ENCODE data around the gene PDK2.

Gene PDK2

DNA sequence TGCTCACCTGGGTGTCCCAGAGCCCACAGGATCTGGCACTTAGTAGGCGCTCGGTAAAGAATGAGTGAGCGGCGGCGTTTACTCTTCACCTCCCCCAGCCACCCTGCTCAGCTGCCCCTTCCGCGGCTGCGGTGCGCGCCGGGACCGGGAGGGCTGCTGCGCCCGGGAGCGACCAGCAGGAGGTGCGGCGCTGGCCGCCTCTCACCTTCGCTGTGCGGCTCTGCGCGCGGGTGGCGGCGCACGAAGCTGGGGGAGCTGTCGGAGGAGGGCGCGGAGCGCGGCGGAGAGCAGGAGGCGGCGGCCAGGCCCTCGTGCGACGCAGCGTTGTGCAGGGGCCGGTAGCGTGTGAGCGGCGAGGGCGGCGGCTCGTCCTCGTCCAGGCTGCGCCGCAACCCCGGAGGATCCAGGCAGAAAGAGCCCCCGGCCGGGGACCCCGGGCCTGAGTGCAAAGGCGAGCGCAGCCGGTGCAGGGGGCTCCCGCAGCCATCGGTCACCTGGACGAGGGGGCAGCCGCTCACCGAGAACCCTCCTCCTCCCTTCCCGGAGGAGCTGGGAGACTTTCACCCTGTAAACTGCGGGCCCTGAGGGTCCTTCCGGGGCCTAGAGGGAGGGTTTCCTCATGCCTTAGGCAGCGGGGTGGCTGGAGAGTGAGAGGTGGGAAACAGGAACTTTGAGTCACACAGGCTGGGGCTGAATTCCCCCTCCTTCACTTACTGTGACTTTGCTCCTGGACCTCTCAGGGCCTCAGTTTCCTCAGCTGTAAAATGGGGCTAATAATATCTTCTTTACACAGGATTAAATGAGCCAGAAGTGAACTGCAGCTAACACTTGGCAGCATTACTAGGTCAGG lies 22.3 kb downstream of the PDK2 start:
- DNase-seq (ENCODE audit: low read depth in 2 of 2) = peak; percentile 32 to 61

DNA sequence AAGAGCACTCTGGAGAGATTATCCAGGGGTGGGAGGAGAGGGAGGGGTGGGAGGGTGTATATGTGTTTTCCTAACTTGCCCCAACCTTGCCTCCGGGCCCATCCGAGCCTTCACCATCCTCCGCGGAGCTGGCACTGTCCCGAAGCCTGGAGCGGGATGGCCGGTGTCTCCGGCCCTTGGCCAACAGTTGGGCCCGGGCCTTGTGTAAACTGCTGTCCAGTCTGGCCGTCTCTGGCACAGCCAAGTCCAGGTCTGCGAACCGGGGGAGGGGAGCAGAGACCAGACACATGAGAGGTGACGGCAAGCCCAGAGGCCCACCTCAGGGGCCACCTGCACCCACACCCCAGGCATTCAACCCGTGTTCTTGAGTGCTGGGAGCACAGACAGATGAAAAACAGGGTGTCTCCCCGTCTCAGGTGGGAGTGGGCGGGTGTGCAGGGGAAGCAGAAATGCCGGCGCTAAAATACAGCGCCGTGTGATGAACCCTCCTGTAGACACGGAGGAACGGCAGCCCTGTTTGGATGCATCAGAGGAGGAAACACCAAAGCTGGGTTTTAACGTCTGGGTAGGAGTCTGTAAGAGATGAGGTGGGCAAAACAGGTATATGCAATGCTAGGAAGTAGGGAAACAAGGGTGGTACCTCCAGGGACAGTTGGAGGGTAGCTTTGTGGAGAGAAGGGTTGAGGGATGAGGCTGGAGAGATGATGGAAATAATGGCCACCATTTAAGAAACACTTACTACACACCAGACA lies 23.1 kb downstream of the PDK2 start:
- no peak for DNase-seq (ENCODE audit: low read depth in 2 of 2)

DNA sequence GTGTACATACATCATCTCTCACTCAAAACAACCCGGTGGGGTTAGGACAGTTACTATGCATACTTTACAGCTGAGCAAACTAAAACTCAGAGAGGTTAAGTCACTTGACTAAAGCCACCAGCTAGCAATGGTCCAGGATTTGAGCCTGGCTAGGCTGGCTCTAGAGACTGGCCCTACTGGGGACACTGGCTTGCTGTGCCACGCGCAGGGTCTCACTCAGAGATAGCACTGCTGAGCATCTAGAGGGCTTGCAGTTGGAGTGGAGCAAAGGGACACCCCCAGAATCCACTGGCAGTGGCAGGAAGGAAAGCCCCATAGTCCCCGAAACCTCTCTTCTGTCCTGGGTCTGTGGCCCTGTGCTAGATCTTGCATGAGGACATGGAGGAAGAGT lies 23.7 kb downstream of the PDK2 start:
- no peak for DNase-seq (ENCODE audit: low read depth in 2 of 2)

DNA sequence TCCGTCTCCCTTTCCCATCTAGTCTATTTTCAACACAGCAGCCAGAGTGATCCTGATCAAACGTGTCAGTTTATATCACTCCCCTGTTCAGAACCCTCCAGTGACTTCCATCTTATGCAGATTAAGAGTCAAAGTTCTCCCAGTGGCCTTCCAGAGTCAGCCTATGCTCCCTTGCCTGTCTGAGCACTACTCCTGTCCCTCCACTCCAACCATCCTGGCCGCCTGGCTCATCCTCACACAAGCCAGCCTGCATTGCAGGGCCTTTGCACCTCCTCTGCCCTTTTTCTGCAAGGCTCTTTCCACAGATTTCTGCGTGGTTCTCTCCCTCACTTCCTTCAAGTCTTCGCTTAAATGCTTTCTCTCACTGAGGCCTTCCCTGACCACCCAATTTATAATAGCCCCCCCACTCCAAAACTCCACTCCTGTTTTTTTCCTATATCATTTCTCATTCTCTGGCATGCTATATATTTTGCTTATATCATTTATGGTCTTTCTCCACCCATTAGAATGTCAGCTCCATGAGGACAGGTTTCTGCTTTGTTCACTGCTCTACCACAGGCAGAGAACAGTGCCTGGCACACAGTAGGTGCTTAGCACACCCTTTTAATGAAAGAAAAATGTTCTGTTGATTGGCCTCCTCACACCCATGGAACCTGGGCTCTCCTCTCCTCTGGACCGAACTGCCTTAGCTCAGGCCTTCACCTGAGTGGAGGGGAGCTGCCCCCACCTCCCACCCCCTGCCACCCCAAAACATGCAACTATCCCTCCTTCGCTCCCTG lies 25.5 kb downstream of the PDK2 start:
- DNase-seq (ENCODE audit: low read depth in 2 of 2) = no peak

DNA sequence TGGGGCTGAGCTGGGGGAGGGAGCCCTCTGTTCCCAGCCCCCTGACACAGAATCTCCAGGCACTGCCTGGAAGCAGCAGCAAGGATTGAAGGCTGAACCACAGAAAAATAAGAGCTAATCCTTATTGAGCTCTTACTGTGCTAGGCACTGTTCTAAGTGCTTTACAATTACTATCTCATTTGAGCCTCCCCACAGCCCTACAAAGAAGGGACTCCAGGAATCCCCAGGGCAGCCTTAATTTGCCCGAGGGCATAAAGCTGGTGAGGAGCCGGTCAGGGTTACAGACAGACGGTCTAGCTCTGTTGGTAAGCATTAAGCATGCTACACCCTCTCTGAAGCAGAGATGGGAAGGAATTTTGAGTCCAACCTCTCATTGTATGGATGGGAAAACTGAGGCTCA lies 27.8 kb downstream of the PDK2 start:
- DNase-seq (ENCODE audit: low read depth in 2 of 2) = no peak

DNA sequence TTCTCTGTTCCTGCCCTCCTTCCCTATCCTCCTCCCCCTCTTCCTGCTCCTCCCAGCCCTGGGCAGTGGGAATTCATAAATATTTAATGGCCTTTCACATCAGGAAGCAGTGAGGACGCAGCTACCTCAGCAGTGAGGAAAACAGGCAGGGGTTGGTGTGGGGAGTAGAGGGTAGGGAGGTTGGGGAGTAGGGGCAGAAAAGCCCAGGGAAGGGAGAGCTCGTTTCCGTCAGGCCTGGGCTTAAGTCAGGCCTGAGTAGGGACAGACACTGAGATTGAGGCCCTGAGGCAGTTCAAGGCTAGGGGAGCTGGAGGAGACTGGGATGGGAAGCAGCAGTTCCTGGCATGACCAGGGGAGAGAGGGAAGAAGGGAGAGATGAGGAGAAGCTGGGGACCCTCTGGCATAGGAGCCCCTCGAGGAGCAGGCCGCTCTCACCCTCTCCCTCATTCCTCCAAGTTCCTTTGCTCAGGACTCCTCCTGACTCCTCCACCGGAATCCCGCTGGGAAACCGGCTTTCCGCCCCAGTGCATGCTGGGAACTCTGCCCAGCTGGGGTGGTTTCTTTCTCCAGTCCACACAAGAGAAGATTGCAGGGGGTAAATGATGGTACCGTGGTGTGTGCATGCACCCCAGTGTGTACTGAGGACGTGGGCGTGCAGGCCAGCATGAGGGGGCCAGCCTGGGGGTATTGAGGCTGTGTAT lies 28.6 kb downstream of the PDK2 start:
- no peak for DNase-seq (ENCODE audit: low read depth in 2 of 2)

DNA sequence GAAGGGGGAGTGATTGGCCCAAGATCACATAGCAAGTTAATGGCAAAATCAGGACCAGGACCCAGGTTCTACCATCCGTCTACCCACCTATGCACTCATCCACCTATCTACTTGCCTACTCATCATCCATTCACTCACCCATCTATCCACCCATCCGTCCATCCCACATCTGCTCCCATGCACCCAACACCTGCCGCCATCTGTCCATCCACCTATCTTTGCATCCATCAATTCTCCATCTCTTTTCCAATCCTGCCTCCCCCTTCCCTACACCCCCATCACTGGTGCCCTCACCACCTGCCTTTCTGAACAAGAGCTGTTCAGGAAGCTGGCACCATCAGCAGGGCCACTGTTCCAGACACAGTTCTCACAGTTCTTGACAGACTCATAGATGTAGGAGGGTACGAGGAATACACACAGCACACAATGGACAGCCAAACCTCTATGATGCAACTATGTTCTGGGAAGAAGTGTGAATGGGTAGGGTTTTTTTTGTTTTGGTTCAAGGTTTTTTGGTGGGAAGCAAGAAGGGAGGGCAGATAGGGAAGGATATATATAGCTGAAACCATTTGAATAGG lies 30.4 kb downstream of the PDK2 start:
- DNase-seq (ENCODE audit: low read depth in 2 of 2) = no peak

DNA sequence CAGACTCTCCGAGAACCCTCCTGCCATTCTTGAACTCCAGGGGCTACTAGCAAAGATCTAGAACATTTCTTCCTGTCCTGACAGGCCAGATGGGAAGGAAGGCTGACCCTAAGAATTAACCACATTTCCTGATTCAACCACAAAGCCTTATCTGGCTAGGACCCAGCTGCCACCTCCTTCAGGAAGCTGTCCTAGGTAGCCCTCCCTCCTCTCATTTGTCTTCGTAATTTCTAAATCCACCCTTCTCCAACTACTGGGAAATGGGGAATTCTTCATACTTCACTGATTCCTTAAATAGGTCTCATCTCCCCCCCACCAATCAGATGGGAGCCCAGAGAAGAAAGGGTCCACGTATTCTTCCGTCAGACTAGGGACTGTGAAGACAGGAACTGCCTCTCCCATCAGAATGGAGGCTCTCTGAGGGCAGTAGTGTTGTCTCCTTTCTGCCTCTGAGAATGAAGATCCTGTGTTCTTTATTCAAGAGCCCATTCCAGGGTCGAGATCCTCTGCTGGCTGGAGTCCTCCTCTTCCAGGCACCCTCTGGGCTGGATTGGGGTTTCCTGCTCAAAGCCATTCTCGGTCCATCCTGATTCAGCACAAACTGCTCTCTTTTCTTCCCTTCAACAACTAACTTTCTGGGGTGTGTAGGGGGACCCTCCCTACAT lies 32.7 kb downstream of the PDK2 start:
- DNase-seq (ENCODE audit: low read depth in 2 of 2) = no peak

DNA sequence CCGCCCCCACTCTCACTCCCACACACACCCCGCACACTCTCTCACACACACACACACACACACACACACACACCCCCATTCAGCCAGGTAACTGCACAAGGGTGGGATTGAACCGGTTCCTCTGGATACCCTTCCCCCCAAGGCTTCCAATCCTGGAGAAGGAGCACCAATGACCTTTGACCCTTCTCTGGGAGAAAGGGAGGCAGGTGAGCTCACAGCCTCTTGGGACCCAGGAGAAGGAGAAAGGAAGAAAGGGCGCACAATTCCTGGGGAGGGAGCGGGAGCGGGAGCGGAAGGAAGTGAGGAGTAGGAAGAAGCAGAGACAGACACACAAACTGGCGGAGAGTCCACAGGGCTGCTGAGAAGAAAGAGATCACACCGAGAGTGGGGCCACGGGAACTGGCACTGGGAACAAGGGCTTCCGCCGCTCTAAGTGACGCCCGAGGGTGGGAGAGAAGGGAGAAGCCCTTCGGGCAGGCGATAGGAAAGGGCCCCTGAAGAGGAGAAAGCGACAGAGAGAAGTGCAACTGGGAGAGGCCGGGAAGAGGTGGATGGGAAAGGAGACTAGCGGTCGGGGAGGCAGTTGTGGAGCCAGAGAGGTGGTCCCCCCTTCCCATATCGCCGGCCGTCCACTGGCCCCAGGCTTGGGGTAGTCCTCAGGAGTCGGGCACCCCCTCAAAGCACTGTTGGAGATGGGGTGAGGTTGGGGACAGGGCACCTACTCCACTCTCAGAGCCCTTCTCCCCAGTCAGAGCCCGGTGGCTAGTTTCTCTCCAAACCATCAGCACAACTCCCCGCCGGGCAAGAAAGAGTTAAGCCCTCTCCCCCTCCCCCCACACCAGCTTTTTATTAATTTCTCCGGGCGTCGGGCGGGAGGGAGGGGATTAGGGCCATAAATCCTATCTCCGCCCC lies 33.5 kb downstream of the PDK2 start:
- DNase-seq (ENCODE audit: low read depth in 2 of 2) = no peak

DNA sequence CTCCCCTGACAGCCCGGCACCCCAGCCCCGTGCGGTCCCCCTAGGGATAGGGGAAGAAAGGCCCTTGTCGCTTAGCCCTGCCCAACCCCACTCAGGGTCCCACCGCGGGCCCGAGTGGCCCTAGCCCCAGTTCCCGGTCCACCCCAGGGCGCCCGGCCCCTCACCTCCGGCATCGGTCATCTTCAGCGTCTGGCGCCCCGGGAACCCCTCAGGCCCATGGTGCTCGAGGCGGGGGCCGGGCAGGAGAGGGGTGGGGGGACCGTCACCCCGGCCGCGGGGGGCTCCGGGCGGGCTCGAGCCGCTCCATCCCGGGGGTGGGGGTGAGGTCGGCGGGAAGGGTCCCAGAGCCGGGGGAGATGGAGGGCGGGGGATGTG lies 34.2 kb downstream of the PDK2 start:
- no peak for DNase-seq (ENCODE audit: low read depth in 2 of 2)

DNA sequence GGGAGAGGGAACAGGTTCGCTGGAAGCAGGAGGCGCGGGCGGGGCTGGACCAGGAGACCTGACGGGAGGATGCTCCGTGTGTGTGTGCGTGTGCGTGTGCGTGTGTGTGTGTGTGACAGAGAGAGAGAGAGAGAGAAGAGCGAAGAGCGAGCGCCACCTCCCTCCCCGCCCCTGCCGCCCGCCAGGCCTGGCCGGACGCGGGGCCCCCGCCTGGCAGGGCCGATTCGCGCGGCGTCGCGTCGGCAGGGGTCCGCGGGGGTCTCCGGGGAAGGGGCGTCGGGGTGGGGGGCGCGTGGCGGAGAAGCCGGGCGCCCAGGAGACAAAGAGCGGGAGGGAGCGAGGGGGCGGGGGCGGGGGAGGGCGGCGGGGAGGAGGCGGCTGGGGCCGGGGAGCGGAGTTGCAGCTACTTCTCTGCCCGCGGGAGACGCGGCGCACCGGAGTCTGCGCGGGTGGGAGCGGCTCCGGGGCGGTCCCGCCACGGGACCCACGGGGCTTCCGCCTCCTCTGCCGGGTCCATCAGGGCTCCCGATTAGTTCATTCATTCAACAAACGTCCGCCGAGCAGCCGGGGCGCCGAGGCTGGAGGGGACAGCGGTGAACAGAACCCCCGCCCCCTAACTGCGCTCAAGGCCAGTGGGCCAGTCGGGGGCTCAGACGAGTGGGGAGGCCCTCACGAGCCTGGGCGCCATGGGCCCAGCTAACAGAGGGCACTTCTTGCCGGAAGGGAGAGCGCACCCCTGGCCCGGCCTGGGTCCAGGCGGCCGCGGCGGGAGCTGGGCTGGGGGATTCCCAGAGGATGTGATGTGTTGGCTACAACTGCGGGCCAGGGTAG lies 34.8 kb downstream of the PDK2 start, which contains the start of gene SAMD14:
SAMD14 (minus strand) TSS at position 433 of the 831 bp plus-strand sequence. CDS start 5,201 bp downstream, outside the sequence.
- no peak for DNase-seq (ENCODE audit: low read depth in 2 of 2)

DNA sequence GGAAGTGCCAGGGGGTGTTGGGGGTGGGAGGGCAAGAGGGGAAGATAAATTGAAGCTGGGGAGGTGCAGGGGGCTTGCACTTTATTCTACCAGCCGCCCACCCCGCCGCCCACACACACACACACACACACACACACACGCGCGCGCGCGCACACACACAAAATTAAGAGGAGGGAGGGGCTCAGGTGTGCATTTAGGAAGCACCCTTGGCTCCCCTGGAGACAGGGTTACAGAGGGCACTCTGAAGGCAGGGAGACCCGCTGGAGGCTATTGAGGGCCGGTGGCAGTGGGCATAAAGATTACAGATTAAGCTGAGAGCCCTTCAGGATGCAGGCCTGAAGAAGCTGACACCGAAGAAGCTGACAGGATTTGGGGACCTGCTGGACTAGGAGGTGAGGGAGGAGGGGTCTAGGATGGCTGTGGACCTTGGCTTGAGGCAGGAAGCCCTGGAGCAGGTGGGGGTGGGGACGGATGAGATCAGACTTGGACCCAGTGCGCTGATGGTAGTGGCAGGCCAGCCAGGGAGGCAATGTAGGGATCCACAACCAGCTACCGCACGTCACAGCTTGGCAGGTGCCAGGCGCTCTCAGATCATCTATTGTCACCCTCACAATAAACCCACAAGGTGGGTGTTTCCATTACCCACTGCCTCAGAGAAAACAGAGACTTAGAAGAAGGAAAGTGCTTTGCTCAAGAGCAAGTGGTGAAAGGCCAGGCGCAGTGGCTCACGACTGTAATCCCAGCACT lies 35.6 kb downstream of the PDK2 start:
- no peak for DNase-seq (ENCODE audit: low read depth in 2 of 2)

DNA sequence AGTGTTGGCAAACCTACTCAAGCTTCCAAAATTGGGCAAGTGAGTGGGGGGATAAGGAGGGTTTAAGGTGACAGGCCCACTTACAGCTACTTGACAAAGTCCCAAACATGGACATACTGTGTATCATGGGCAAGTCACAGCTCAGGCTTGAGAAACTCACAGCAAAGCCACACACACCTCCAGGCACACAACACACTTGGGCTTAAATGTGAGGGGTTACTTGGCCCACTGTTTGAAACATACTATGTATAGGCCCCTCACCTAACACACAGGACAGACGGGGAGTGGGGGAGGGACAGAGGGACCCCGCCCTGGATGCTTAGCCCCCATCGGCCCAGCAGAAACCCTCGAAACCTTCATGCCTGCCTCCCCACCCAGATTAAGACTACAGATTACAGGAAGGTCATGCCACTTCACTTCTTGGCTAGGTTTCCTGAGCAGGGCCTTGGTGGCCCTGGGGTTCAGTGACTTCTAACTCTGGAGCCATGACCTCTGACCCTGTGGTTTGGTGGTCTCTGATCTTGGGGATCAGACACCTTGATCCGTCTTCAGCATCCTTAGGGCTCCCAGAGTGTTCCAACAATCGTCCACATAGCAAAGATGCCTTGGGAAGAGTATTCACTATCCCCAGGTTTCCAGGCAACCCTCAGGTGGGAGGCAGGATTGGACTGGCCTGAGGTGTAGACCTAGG lies 37.1 kb downstream of the PDK2 start:
- DNase-seq (ENCODE audit: low read depth in 2 of 2) = no peak

DNA sequence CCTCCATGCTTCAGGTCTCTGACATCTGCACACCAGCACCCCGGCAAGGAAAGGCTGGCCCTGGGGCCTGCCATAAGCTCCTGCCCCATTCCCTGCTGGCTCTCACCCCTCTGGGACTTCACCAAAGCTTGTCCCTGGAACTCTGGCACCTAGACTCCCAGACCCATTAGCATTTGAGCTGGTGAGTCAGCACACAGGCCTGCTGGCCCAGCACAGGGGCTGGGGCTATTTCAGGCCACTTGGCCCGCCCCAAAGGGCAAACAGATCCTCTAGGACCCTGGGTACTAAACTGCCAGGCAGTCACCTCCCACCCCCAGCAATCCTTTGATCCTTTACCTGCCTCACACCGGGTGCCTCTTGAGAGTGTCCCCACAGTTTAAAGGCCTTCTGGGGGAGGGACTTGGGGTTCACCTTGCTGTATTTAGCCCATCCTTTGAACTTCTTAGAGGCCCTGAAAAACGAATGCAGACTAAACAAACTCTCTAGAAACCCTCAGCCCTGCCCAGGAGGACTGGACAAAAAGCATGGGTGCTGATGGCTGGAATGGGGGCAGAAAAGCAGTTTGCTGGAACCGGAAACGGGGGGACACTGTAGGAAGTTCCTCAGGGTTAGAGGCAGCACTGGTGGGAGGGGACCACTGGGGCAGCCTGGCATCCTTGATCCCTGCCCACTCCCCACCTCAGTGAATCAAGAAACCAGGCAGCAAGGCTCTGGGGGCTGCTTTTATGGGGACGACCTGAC lies 38.0 kb downstream of the PDK2 start:
- no peak for DNase-seq (ENCODE audit: low read depth in 2 of 2)

DNA sequence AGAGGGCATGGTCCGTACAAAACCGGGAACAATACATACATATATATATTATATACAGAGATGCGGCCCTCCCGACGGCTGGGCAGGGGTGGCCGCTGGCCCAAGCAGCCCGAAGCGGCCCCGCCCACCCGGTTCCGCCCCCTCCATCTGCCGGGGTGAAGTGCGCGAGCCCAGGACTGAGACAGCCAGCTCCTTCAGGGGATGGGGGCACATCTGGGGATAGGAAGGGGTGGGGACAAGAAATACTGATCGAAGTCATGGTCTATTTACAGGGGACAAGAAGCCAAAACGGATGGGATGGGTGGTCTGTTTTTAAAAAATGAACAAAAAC lies 38.6 kb downstream of the PDK2 start:
- DNase-seq (ENCODE audit: low read depth in 2 of 2) = no peak

DNA sequence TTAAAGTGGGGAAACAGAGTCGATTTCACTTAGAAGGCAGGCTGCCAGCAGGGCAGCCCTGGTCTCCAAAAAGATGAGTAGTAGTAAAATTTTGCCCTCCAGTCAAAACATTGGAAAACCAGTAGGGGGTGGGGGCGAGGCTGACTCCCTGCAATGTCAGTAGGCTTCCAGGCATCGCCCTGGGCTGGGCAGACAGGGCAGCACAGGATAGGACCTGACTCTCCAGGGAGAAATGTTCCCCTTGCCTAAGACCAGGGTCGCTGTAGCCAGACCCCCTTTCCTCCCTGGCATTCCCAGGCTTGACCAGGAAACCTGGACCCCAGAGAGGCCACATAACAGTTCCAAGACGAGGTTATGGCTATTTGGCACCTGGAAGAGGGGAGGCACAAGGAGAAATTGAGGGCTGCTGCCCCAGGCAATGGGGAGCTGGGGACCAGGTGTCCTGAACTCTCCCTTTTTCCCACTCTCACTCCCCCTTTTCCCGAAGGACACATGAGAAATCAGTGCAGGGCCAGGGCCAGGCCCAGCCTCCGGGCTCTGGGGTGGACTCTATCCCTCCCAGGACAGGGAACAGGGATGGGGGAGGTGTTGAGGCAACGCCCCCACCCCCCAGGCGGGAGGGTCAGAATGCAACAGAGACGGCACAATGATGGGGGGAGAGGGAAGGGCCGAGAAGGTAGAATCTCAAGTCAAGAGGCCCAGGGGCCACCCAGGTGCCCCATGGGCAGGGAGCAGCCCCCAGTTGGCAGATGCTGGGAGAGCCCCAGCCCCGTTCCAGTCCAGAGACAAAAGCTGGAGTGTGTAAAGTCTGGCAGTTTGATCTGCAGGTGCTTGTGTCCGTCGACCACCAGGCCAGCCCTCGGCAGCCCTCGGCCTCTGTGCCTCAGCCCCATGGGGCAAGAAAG lies 39.3 kb downstream of the PDK2 start:
- DNase-seq (ENCODE audit: low read depth in 2 of 2) = no peak
